Measurements from ENCODE around the gene GABPA.

GABPA gene

DNA sequence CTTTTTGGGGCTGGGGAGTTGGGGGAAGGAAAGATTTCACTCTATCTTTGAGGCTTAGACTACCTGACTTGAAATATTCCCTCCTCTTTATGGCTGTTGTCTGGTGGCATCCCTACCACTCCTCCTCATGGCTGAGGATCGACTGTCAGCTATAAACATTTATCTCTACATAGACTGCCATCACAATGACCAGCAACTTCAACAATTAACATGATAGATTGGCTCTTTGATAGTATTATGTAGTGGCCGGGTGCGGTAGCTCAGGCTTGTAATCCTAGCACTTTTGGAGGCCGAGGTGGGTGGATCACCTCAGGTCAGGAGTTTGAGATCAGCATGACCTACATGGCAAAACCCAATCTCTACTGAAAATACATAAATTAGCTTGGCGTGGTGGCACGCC is 72.4 kb downstream of the GABPA start:
- no peak for DNase-seq
- TF ChIP-seq POLR2A (IDR thresholded peaks at IDR 0.05; ENCODE audit: low read length) (no peak), GATA1 (IDR thresholded peaks at IDR 0.05; ENCODE audit: low read depth, low read length) (no peak)

DNA sequence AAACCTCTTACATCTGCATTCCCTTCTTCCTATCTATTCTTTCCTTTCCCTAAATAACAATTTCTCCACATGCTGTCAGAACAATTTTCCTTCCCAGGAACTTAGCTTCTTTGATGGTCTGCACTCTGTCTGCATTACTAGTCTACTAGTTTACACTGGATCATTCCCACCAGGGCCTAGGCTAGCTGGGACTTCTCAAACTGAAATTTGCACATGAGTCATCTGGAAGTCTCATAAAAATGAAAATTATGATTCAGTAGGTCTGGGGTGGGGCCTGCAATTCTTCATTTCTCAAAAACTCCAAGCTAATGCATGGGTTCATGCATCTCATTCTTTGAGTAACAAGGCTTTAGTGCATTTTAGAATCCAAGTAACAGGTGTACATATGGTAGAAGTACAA is 74.2 kb downstream of the GABPA start:
- no peak for DNase-seq
- TF ChIP-seq POLR2A (IDR thresholded peaks at IDR 0.05; ENCODE audit: low read length): no peak
- TF ChIP-seq GATA1 (IDR thresholded peaks at IDR 0.05; ENCODE audit: low read depth, low read length): no peak

DNA sequence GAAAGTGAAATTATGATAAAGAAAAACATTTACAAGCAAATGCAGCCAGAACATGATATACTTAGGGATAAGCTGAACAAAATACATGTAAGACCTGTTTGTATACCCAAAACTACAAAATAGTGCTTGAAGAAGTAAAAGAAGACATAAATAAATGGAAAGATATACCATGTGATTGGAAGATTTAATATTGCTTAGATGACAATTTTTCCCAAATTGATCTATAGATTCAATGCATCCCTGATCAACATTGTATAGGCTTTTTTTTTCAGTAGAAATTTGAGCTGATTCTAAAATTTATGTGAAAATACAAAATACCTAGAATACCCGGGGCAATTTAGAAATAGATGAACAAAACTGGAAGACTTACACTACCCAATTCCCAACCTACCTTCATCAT is 76.4 kb downstream of the GABPA start:
- TF ChIP-seq GATA1 (IDR thresholded peaks at IDR 0.05; ENCODE audit: low read depth, low read length) (no peak), POLR2A (IDR thresholded peaks at IDR 0.05; ENCODE audit: low read length) (no peak)
- DNase-seq: no peak

DNA sequence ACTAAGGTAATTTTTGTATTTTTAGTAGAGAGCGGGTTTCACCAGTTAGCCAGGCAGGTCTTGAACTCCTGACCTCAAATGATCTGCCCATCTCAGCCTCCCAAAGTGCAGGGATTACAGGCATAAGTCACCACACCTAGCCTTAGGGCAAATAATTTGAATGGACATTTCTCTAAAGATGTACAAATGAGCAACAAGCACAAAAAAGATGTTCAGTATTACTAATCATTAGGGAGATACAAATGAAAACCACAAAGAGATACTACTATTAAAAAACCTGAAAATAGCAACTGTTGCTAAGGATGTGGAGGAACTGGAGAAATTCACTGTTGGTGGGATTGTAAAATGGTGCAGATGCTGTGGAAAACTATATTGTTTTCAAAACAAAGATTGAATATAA is 79.1 kb downstream of the GABPA start:
- DNase-seq: no peak
- no peak for TF ChIP-seq POLR2A (IDR thresholded peaks at IDR 0.05; ENCODE audit: low read length)
- no peak for TF ChIP-seq GATA1 (IDR thresholded peaks at IDR 0.05; ENCODE audit: low read depth, low read length)

DNA sequence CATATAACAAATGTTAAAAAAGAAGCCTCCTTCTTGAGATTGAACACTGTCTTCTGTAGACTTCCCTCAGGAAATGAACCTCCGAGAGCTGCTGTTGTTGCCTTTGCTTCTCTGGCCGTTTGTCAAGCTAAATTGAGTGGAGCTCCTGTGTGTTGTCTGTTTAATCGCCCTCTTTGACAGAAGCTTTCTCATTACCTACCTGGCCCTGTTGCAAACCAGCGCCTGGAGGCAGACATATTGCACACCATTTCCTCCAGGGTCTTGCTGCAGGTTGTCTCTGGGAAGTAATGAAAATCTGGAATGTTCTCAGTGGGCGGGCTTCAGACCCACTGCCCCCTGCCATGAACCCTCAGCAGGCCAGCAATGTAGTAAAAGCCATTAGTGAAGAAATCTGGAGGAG is 83.3 kb downstream of the GABPA start:
- no peak for TF ChIP-seq POLR2A (IDR thresholded peaks at IDR 0.05; ENCODE audit: low read length)
- no peak for TF ChIP-seq GATA1 (IDR thresholded peaks at IDR 0.05; ENCODE audit: low read depth, low read length)
- no peak for DNase-seq

DNA sequence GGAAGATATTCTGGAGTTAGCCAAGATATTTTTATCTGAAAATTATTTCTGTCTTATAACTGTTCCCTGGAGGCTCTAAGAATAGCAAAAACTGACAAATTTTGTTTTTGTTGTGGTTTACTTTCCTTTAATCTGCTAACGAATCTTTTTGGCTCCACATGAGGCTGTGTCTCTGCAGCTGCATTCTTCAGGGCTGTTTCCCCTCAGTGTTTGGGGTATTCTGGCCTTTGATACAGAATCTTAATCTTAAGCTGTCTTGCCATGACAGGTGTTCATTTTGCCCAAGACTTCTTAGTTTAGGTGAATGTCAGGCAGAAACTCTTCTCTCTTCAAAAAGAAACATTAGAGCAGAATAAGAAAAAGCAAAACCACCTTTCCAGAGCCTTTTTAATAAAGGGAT is 83.8 kb downstream of the GABPA start:
- no peak for DNase-seq
- TF ChIP-seq POLR2A (IDR thresholded peaks at IDR 0.05; ENCODE audit: low read length) (no peak), GATA1 (IDR thresholded peaks at IDR 0.05; ENCODE audit: low read depth, low read length) (no peak)
